H1 (cell line): ENCODE data around the gene IL19. TPM values are rescaled to one million over a fixed set of nuclear protein-coding genes. Genes with fewer than 3 reads are reported as not detected.

Experiments
- CTCF ChIA-PET: fragments of 300-600 bp; sonication (Branson Sonifier 250); formaldehyde crosslinking; loops from one replicate; lab custom pipeline; 2021; ENCODE audit not compliant: partially characterized antibody; lab: Charles Lee
- POLR2A ChIA-PET: fragments of 300-600 bp; sonication (Branson Sonifier 250); formaldehyde crosslinking; loops from one replicate; lab custom pipeline; 2021; ENCODE audit warnings: inconsistent platforms; ENCODE audit not compliant: partially characterized antibody; lab: Charles Lee
- DNase-seq, 2 experiments: peaks; one replicate each; pipeline versions ENCODE4 v3.0.0 to v3.0.0-alpha.2; 2010 to 2022; ENCODE audit warnings: low spot score in 2 of 2, low read depth in 1 of 2, mixed read lengths in 1 of 2
- FAIRE-seq: peaks from 2 replicates; lab custom pipeline; 2011; peaks lifted over from hg19 to GRCh38; lab: Jason Lieb, UNC
- H2AFZ ChIP-seq: 2 replicates; pipeline ENCODE4 v1.8.1; 2012; ENCODE audit warnings: low read length, inconsistent platforms
- H2AK5ac ChIP-seq: 2 replicates; pipeline ENCODE4 v1.6.1; 2013; ENCODE audit warnings: low read depth, low read length
- H2BK120ac ChIP-seq: replicated peaks from 2 replicates; pipeline ENCODE3; 2013; ENCODE audit warnings: low read depth, low read length, inconsistent platforms
- H2BK12ac ChIP-seq: 2 replicates; pipeline ENCODE4 v1.6.1; 2013; ENCODE audit warnings: low read depth, low read length
- H2BK15ac ChIP-seq: 2 replicates; pipeline ENCODE4 v1.6.1; 2013; ENCODE audit warnings: low read length
- H2BK20ac ChIP-seq: 2 replicates; pipeline ENCODE4 v1.6.1; 2013; ENCODE audit warnings: low read length
- H2BK5ac ChIP-seq: 2 replicates; pipeline ENCODE4 v1.6.1; 2013; ENCODE audit warnings: low read depth, low read length
- H3K14ac ChIP-seq: 2 replicates; pipeline ENCODE4 v1.6.1; 2013; ENCODE audit warnings: inconsistent platforms; ENCODE audit not compliant: insufficient read length
- H3K18ac ChIP-seq: 2 replicates; pipeline ENCODE4 v1.6.1; 2013; ENCODE audit warnings: low read length; ENCODE audit errors: extremely low read depth
- H3K23ac ChIP-seq: 2 replicates; pipeline ENCODE4 v1.6.1; 2013; ENCODE audit warnings: inconsistent platforms; ENCODE audit not compliant: insufficient read length
- H3K23me2 ChIP-seq: 2 replicates; pipeline ENCODE4 v1.6.1; 2013; ENCODE audit warnings: low read depth, low read length
- H3K27ac ChIP-seq: 2 replicates; pipeline ENCODE4 v1.6.1; 2011; ENCODE audit warnings: low read depth, low read length, inconsistent platforms
- H3K27me3 ChIP-seq, 4 experiments: replicated peaks in 1 of 4; 1 replicate in 1 of 4; 2 replicates in 3 of 4; pipeline versions ENCODE4 v1.6.1 to v1.8.1; 2011 to 2013; ENCODE audit warnings: low read length in 3 of 4, mild to moderate bottlenecking in 3 of 4, inconsistent platforms in 2 of 4, mixed read lengths in 2 of 4, moderate library complexity in 1 of 4; ENCODE audit not compliant: control insufficient read depth in 3 of 4, insufficient read depth in 3 of 4; ENCODE audit errors: extremely low read depth in 1 of 4
- H3K36me3 ChIP-seq, 4 experiments: 2 replicates each; pipeline versions ENCODE4 v1.6.1 to v1.8.1; 2011 to 2013; ENCODE audit warnings: mild to moderate bottlenecking in 4 of 4, low read length in 3 of 4, moderate library complexity in 2 of 4, control low read depth in 1 of 4, inconsistent platforms in 1 of 4; ENCODE audit not compliant: insufficient read depth in 4 of 4, control insufficient read depth in 2 of 4
- H3K4ac ChIP-seq: replicated peaks from 2 replicates; pipeline ENCODE3; 2013; ENCODE audit warnings: low read length, low read depth, mixed read lengths, inconsistent platforms; ENCODE audit not compliant: insufficient read length
- H3K4me1 ChIP-seq, 4 experiments: replicated peaks in 1 of 4; 1 replicate in 1 of 4; 2 replicates in 3 of 4; pipeline versions ENCODE4 v1.6.1 to v1.8.1; 2011 to 2013; ENCODE audit warnings: low read length in 3 of 4, inconsistent platforms in 2 of 4, mixed read lengths in 1 of 4; ENCODE audit not compliant: insufficient read depth in 4 of 4, control insufficient read depth in 3 of 4
- H3K4me2 ChIP-seq, 2 experiments: 2 replicates each; pipeline versions ENCODE4 v1.6.1 to v1.8.1; 2011 to 2013; ENCODE audit warnings: low read depth in 2 of 2, low read length in 2 of 2, control low read depth in 1 of 2, inconsistent platforms in 1 of 2, mild to moderate bottlenecking in 1 of 2; ENCODE audit not compliant: insufficient read depth in 1 of 2
- H3K4me3 ChIP-seq, 4 experiments: fragments of 200-600, 300-600 bp in 1 of 4; sonication (generic), shearing (Covaris generic), sonication (Bioruptor Twin) in 1 of 4; 2 replicates each; pipeline versions ENCODE4 v1.5.1 to v1.8.1; 2011 to 2016; ENCODE audit warnings: low read length in 4 of 4, low read depth in 3 of 4, control low read depth in 2 of 4, inconsistent platforms in 2 of 4, mild to moderate bottlenecking in 2 of 4, mixed read lengths in 1 of 4, moderate library complexity in 1 of 4; ENCODE audit not compliant: insufficient read depth in 2 of 4; ENCODE audit errors: extremely low read depth in 1 of 4
- H3K56ac ChIP-seq: replicated peaks from 2 replicates; pipeline ENCODE3; 2013; ENCODE audit warnings: low read depth, mild to moderate bottlenecking, mixed read lengths, low read length, inconsistent platforms; ENCODE audit not compliant: insufficient read length
- H3K79me1 ChIP-seq: 2 replicates; pipeline ENCODE4 v1.6.1; 2013; ENCODE audit warnings: low read depth, low read length, control low read depth
- H3K79me2 ChIP-seq, 2 experiments: 2 replicates each; pipeline versions ENCODE4 v1.6.1 to v1.8.1; 2012 to 2013; ENCODE audit warnings: low read length in 2 of 2, mild to moderate bottlenecking in 2 of 2, inconsistent platforms in 1 of 2; ENCODE audit not compliant: insufficient read depth in 2 of 2, control insufficient read depth in 1 of 2
- H3K9ac ChIP-seq, 4 experiments: replicated peaks in 1 of 4; 1 replicate in 1 of 4; 2 replicates in 3 of 4; pipeline versions ENCODE4 v1.6.1 to v1.8.1; 2011 to 2013; ENCODE audit warnings: low read depth in 3 of 4, low read length in 3 of 4, control low read depth in 2 of 4, mild to moderate bottlenecking in 2 of 4, moderate library complexity in 2 of 4, inconsistent platforms in 1 of 4; ENCODE audit errors: extremely low read depth in 1 of 4
- H3K9me3 ChIP-seq, 2 experiments: 2 replicates each; pipeline versions ENCODE4 v1.6.1 to v1.8.1; 2012 to 2013; ENCODE audit warnings: mild to moderate bottlenecking in 2 of 2, moderate library complexity in 2 of 2, control low read depth in 1 of 2, inconsistent platforms in 1 of 2, low read depth in 1 of 2, low read length in 1 of 2, mixed read lengths in 1 of 2; ENCODE audit not compliant: insufficient read depth in 2 of 2
- H4K20me1 ChIP-seq, 2 experiments: replicated peaks in 1 of 2; 2 replicates each; pipeline versions ENCODE3 to v1.8.1; 2011 to 2013; ENCODE audit warnings: inconsistent platforms in 2 of 2, low read length in 2 of 2, mild to moderate bottlenecking in 1 of 2; ENCODE audit not compliant: insufficient read depth in 2 of 2, control insufficient read depth in 1 of 2
- H4K5ac ChIP-seq: 2 replicates; pipeline ENCODE4 v1.6.1; 2013; ENCODE audit warnings: low read length, low read depth, mixed read lengths, inconsistent platforms; ENCODE audit not compliant: insufficient read length
- H4K8ac ChIP-seq: 2 replicates; pipeline ENCODE4 v1.8.0; 2013; ENCODE audit warnings: mild to moderate bottlenecking, moderate library complexity, low read length, inconsistent platforms; ENCODE audit not compliant: insufficient read depth; ENCODE audit errors: extremely low read depth
- H4K91ac ChIP-seq: replicated peaks from 2 replicates; pipeline ENCODE3; 2013; ENCODE audit warnings: low read length, mixed read lengths, inconsistent platforms; ENCODE audit not compliant: insufficient read length
- PHF8 ChIP-seq: fragments of 200-600 bp; sonication (generic); conservative IDR thresholded peaks from 2 replicates; pipeline ENCODE4 v1.7.1; 2012; ENCODE audit warnings: low read depth, mild to moderate bottlenecking, inconsistent platforms, low read length, moderate library complexity
- WGBS, 2 experiments: shearing (Covaris generic) in 1 of 2; methylation state at CpG; one replicate each; pipeline versions ENCODE4 v1.1.6 to v1.1.7; 2013 to 2015; ENCODE audit warnings: low lambda C conversion rate in 2 of 2, mixed read lengths in 2 of 2, inconsistent platforms in 1 of 2, low coverage in 1 of 2, missing lambda C conversion rate in 1 of 2; ENCODE audit not compliant: insufficient replicate concordance in 2 of 2, insufficient coverage in 1 of 2, insufficient read length in 1 of 2; ENCODE audit errors: extremely low coverage in 1 of 2, missing lambda C conversion rate in 1 of 2; 5-methylcytosine and 5-hydroxymethylcytosine counted together
- polyA plus RNA-seq, 7 experiments: library from polyadenylated mRNA; depleted of rRNA in 3 of 7; stranded (reverse) in 5 of 7; unstranded in 2 of 7; fragments of >200 nt in 5 of 7; fragments of 200-250 nt in 2 of 7; gene quantifications; 1 replicate in 5 of 7; 2 replicates in 1 of 7; 4 replicates in 1 of 7; pipeline versions ENCODE4 v1.2.1 to v1.2.3, GENCODE V29; 2011 to 2013; ENCODE audit warnings: missing spikeins in 2 of 7, mixed read lengths in 2 of 7
- total RNA-seq: library from RNA; stranded (reverse); fragmentation: NEBNext Ultra II Directional; extraction: Animal tissue kit (Norgen Biotek cat#: 25700); gene quantifications from 2 replicates; pipeline ENCODE4 v1.2.1, GENCODE V29; 2021

The IL19 gene
- total and polyA plus RNA-seq, 2 of the 8 experiments (the other 6 are each of a cell fraction or from before 2014, with no cell fraction given) = not detected

DNA sequence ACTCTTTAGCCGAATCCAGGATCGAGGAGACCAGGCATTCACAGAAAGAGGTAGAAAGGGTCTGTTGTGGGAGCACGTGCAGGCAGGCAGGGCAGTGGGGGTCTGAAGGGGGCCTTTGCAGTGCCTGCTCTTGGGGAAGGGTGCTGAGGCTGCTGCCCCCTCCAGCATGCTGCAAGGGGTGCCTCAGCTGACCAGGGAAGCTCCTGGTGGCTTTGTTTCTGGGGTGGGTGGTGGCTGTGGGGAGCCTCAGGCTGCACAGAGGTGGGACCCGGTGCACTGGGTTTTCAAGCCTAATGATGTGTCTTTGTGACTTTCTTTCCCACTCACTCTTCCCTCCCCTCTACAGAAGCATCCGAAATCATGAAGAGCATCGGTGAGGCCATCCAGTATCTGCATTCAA lies 41.5 kb upstream of the IL19 start:
- ChIA-PET POLR2A (no interaction called here), CTCF (interaction anchor here (0.9 to 5.7 kb wide), 6 partner anchors 10 to 207 kb away, joined by 3 to 29 read pairs (median 4); no protein-coding TSS in a partner anchor)
- Histone ChIP-seq H2BK15ac (no peak overlapping the region), H3K27me3 (no peaks in the 10 kb centered on the region), H3K23me2 (no peaks in the 10 kb centered on the region), H3K4me3 (no peak overlapping the region), H3K23ac (no peak overlapping the region), H4K91ac (no peak overlapping the region), H3K4ac (no peak overlapping the region), H3K56ac (no peak overlapping the region), H4K8ac (no peak overlapping the region), H3K27ac (no peak overlapping the region), H2AK5ac (no peak overlapping the region), H2BK12ac (no peak overlapping the region), H3K79me2 (peaks cover 0 to 12% of the 10 kb centered on the region in 2 experiments; a peak in 1 of 4 replicates), H4K20me1 (peaks cover 12 to 20% of the 10 kb centered on the region in 2 experiments), H3K4me1 (peaks cover under 1 to 3% (median 1%) of the 10 kb centered on the region in 4 experiments; a peak in 6 of 7 replicates), H3K4me2 (no peak overlapping the region), H3K9ac (no peak overlapping the region), H2BK20ac (no peak overlapping the region), H3K36me3 (peaks cover 3 to 17% (median 4%) of the 10 kb centered on the region in 4 experiments; a peak in 4 of 8 replicates), H4K5ac (no peak overlapping the region), H3K18ac (no peak overlapping the region), H3K79me1 (peaks cover 3% of the 10 kb centered on the region; the same call in 1 of the 2 replicates), H2AFZ (no peak overlapping the region), H3K14ac (no peak overlapping the region), H3K9me3 (no peaks in the 10 kb centered on the region), H2BK5ac (no peak overlapping the region), H2BK120ac (no peak overlapping the region)
- no peak for DNase-seq
- FAIRE-seq = no peak
- 83% methylated on average over 6 of the region's 6 CpGs; no CpG with 5 or more reads in 1 of the 2 experiments for WGBS, 2 experiments
- no peak for TF ChIP-seq PHF8
